KMS-11 (cell line): ENCODE data around the gene CLEC18C.

Experiments used
- H2AFZ ChIP-seq: fragments of 200-600 bp; sonication (generic); 2 replicates; pipeline ENCODE4 v1.6.1; 2016; ENCODE audit warnings: antibody characterized with exemption, mixed run types, low read depth
- H3K27ac ChIP-seq: fragments of 200-600 bp; sonication (generic); 2 replicates; pipeline ENCODE4 v1.6.1; 2016; ENCODE audit warnings: mild to moderate bottlenecking, mixed run types
- H3K27me3 ChIP-seq: fragments of 200-600 bp; sonication (generic); 2 replicates; pipeline ENCODE4 v1.6.1; 2017; ENCODE audit warnings: mild to moderate bottlenecking, low read depth, mixed run types, moderate library complexity; ENCODE audit not compliant: insufficient read depth
- H3K36me3 ChIP-seq: fragments of 200-600 bp; sonication (generic); 2 replicates; pipeline ENCODE4 v1.6.1; 2017; ENCODE audit warnings: mild to moderate bottlenecking, mixed run types; ENCODE audit not compliant: insufficient read depth
- H3K4me1 ChIP-seq: fragments of 200-600 bp; sonication (generic); 2 replicates; pipeline ENCODE4 v1.6.1; 2016; ENCODE audit warnings: mild to moderate bottlenecking, low read depth, mixed run types; ENCODE audit not compliant: poor library complexity, severe bottlenecking
- H3K4me2 ChIP-seq: fragments of 200-600 bp; sonication (generic); 2 replicates; pipeline ENCODE4 v1.7.0; 2016; ENCODE audit warnings: mild to moderate bottlenecking, mixed run types
- H3K4me3 ChIP-seq: fragments of 200-600 bp; sonication (generic); IDR thresholded peaks from 2 replicates; pipeline ENCODE4 v1.6.1; 2017; ENCODE audit warnings: low read depth, low read length, mixed read lengths; ENCODE audit not compliant: insufficient read depth
- H3K79me2 ChIP-seq: fragments of 200-600 bp; sonication (generic); 2 replicates; pipeline ENCODE4 v1.6.1; 2016; ENCODE audit warnings: low read depth, mixed run types; ENCODE audit not compliant: insufficient read depth
- H3K9ac ChIP-seq: fragments of 200-600 bp; sonication (generic); 2 replicates; pipeline ENCODE4 v1.6.1; 2016; ENCODE audit warnings: mild to moderate bottlenecking, mixed run types
- H4K20me1 ChIP-seq: fragments of 200-600 bp; sonication (generic); 2 replicates; pipeline ENCODE4 v1.6.1; 2016; ENCODE audit warnings: mild to moderate bottlenecking, mixed run types; ENCODE audit not compliant: insufficient read depth
- TF ChIP-seq, protein P1 (sequence below): fragments of 200-600 bp; sonication (generic); conservative IDR thresholded peaks from 2 replicates; pipeline ENCODE4 v1.6.1; 2017; ENCODE audit warnings: low read depth, mild to moderate bottlenecking, antibody characterized with exemption, low read length, moderate library complexity, mixed read lengths

CLEC18C gene

DNA sequence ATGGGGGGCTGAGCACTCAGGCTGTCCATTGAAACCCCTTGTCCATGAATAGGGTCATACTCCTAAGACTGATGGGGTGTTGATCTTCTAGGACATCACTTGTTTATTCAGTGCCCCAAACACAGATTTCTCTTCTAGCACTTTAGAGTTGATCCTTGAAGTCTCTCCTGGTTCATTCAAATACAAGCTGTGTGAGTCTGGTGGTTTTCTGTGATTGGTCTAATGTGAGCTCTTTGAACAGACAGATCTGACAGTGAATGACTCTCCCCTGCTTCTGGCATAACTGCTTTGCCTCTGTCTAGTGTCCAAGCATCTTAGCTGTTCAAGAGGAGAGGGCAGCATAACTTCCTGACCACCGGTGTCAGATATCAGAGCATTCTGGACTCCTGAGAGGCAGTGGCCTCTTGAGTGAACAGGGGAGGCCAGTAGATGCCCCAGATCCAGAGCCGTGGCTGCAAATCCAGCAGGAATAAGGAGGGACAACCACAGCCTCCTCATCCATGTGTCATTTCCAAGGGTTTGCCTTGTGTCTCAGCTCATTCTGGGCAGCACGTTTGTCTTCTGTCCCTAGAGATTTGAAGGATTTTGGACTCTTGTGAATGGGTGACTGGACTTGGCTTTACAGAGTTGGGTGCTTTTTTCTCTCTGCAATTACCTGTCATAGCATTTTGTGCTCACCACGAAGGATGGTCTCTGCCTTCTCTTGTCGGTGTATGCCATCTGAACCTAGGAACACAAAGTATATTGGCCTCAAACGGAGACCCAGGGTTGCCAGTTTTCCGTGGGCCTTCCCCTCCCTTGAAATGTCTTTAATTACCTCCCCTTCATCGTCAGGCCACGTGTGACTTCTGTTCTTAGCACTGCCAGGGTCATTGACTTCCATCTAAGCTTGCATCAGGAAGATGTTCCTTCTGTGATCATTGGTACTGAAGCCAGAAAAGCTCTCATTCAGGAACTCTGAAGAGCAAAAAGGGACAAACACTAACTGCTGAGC is 13.9 kb upstream of the CLEC18C start:
- no peak overlapping the region for H2AFZ ChIP-seq
- no peaks in the 10 kb centered on the region for H3K79me2 ChIP-seq
- no peaks in the 10 kb centered on the region for H3K36me3 ChIP-seq
- H3K4me3 ChIP-seq: no peak overlapping the region
- TF ChIP-seq, protein P1, sequence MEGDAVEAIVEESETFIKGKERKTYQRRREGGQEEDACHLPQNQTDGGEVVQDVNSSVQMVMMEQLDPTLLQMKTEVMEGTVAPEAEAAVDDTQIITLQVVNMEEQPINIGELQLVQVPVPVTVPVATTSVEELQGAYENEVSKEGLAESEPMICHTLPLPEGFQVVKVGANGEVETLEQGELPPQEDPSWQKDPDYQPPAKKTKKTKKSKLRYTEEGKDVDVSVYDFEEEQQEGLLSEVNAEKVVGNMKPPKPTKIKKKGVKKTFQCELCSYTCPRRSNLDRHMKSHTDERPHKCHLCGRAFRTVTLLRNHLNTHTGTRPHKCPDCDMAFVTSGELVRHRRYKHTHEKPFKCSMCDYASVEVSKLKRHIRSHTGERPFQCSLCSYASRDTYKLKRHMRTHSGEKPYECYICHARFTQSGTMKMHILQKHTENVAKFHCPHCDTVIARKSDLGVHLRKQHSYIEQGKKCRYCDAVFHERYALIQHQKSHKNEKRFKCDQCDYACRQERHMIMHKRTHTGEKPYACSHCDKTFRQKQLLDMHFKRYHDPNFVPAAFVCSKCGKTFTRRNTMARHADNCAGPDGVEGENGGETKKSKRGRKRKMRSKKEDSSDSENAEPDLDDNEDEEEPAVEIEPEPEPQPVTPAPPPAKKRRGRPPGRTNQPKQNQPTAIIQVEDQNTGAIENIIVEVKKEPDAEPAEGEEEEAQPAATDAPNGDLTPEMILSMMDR: no peak
- no peak overlapping the region for H3K27ac ChIP-seq
- no peaks in the 10 kb centered on the region for H3K27me3 ChIP-seq
- no peak overlapping the region for H3K9ac ChIP-seq
- H3K4me1 ChIP-seq: no peaks in the 10 kb centered on the region
- H3K4me2 ChIP-seq: no peak overlapping the region
- H4K20me1 ChIP-seq: no peaks in the 10 kb centered on the region

DNA sequence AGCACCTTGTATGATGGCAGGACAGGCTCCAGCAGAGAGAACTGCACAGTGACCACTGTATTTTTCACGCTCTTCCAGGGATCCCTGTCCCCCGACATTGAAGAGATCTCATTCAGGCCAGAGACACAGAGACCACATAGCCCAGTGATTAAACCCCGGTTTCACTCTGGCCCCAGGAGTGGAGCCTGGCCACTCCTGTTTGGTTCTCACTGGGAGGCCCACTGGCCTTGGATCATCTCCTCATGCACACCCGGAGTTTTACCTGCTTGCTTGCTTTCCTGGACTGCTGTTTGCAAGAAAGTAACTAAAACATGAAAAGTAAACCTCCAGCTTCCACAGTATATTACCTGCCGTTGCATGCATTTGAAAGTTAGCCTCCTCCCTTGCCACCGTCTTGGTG is 13.2 kb upstream of the CLEC18C start:
- Histone ChIP-seq H3K9ac (no peak overlapping the region), H3K4me3 (no peak overlapping the region), H3K27ac (no peak overlapping the region), H4K20me1 (no peaks in the 10 kb centered on the region), H3K4me1 (no peaks in the 10 kb centered on the region), H2AFZ (no peak overlapping the region), H3K27me3 (no peaks in the 10 kb centered on the region), H3K36me3 (no peaks in the 10 kb centered on the region), H3K79me2 (no peaks in the 10 kb centered on the region), H3K4me2 (no peak overlapping the region)
- TF ChIP-seq, protein P1: no peak

DNA sequence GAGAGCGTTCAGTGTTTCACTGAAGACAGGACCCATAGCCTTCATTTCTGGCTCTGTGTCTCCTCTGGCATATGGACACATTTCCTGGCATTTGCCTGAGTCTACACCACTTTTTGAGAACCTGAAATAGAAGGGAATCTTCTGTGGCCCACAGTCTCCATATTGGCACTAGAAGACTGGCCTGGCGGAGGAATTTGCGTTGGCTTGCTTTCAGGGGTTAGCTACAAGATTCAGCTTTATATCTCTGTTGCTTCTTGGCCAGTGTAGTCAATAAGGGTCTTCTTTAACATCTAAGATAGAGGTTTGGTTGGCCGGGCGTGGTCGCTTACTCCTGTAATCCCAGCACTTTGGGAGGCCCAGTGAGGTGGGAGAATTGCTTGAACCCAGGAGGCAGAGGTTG is 12.8 kb upstream of the CLEC18C start:
- Histone ChIP-seq H3K4me2 (no peak overlapping the region), H4K20me1 (no peaks in the 10 kb centered on the region), H3K27me3 (no peaks in the 10 kb centered on the region), H3K4me3 (no peak overlapping the region), H3K27ac (no peak overlapping the region), H3K4me1 (no peaks in the 10 kb centered on the region), H2AFZ (no peak overlapping the region), H3K9ac (no peak overlapping the region), H3K36me3 (no peaks in the 10 kb centered on the region), H3K79me2 (no peaks in the 10 kb centered on the region)
- TF ChIP-seq, protein P1: no peak

DNA sequence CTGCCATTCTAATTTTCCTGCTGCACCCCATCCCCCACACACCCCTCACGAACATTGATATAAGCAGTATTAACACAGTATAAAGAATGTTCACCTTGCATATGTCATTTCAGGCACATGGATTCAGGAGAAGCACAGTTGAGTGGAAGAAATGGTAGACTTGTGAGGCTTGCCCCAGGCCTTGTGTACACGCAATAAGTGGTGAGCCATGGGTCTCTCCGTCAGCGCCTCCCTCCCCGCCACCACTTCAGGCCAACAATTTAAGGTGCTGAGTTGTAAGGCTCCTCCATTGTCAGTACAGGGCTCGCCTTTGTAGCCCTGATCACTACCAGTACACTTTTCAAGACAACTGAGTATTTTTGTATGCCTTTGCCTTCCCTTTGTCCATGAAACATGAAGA is 12.2 kb upstream of the CLEC18C start:
- no peaks in the 10 kb centered on the region for H3K79me2 ChIP-seq
- no peaks in the 10 kb centered on the region for H3K27me3 ChIP-seq
- no peaks in the 10 kb centered on the region for H3K36me3 ChIP-seq
- no peaks in the 10 kb centered on the region for H3K4me1 ChIP-seq
- H3K4me3 ChIP-seq: no peak overlapping the region
- no peak overlapping the region for H3K4me2 ChIP-seq
- H3K27ac ChIP-seq: no peak overlapping the region
- TF ChIP-seq, protein P1: no peak
- no peaks in the 10 kb centered on the region for H4K20me1 ChIP-seq
- H3K9ac ChIP-seq: no peak overlapping the region
- no peak overlapping the region for H2AFZ ChIP-seq
